RKO (cell line): ENCODE results near the gene TNRC6C.

Experiments used
- DNase-seq: peaks from one replicate; pipeline ENCODE4 v3.0.0-alpha.2; 2016; ENCODE audit warnings: low spot score

TNRC6C gene

DNA sequence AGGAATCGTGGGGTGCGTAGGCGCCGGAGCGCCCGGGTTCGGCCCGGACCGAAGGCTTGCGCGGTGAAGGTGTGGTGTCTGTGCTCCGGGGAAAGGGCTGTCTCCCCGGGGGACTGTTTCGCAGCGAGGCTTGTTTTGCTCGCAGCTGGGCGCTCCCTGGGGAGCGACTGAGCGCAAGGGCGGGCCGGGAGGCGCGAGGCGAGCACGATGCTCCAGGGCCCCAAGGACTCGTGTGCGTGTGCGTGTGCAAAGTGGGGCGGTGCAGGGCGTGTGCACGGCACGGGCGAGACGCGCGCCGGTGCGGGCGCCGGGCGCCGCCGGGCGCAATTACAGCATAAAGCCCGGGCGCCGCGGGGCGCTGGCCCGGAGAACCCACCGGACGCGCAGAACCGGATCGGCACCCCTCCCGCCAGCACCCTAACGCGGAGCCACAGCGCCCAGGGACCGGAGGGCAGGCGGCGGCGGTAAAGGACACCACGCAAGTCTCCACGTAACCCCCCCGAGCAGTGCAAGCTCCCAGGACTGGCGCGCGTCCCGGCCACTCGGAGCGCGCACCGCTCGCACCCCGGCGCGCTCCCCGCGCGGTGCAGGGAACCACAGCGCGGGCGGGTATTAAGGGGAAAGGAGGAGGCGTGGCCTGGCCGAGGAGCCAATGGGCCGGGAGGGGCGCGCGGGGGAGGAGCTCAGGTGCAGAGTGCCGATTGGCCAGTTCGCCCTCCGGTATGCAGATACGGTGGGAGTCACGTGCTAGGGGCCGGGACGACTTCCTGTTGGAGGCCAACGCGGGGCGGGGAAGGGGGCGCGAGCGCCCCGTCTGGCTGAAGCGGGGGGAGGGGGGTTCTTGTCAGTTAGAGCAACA is at the start of gene TNRC6C:
TSS of gene TNRC6C (plus strand) at position 847 of the 859 bp plus-strand sequence. CDS start 45,504 bp downstream, outside the sequence.
- DNase-seq = peak; percentile 99

- DNase-seq = no peak
Observed at GRCh38 chr17:77909236-77909635, 49.3 kb upstream of the TNRC6C start.

GRCh38 chr17:77909816-77910215 is 48.7 kb upstream of the TNRC6C start:
- DNase-seq = no peak

DNA sequence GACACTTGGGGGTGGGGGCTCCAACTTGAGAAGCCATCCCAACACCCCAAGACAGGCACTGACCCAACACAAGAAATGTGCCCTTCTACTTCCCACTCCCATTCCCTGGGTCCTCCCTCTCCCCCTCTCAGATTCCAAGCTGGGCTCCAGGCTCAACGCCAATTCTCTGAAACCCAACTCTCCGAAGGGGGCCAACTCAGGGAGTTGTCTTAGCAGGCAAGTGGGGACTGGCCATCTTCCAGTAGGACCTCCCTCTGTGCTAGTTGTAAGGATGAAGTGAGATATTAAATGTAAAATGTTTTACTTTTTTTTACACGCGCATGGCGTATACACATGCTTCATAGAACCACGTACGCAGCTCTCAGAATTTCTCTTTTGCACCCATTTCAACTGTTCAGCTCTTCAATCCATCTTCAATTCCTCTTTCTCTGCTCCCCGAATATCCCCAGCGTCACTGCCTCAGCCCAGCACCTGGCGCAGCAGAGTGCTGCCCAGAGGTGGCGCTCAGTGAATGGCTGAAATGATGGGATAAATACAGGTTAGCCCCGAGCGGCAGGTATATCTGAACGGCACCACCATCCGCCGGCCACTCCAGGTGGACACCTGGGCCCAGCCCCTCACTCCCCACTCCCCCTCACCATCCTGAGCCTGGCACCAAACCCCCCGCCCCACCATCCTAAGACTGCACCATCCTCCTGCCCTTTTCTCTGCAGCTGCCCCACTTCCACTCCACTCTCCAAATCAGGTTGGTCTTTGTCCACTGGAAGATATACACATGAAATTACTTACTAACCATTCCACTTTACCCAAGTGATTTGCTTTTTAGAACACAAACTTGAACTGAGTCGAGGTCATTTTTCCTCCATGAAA is 43.9 kb upstream of the TNRC6C start:
- DNase-seq = no peak

DNA sequence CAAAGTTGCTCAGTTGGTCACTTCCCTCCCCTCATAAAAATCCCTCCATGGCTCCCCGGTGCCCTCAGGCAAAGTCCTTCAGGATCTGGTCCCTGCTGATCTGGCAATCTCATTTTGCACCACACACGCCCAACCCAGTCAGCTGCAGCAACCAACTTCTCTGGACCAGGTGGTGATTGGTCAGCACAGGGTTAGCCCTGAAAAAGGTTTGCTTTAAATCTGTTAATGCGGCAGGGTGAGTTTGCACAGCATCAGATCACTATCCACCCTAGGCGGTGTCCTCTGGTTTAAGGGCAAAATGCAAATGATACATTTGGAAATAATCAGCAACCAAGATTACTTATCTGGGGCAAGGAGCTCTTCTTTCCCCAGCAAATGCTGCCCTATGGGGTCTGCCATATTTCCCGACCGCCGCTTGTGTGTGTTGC is 42.9 kb upstream of the TNRC6C start:
- no peak for DNase-seq

- no peak for DNase-seq
Observed at GRCh38 chr17:77916264-77916663, 42.2 kb upstream of the TNRC6C start.

GRCh38 chr17:77916703-77917481 is 41.6 kb upstream of the TNRC6C start:
- no peak for DNase-seq

GRCh38 chr17:77919276-77919675 is 39.2 kb upstream of the TNRC6C start:
- no peak for DNase-seq

GRCh38 chr17:77923135-77923534 is 35.4 kb upstream of the TNRC6C start:
- DNase-seq = no peak

DNA sequence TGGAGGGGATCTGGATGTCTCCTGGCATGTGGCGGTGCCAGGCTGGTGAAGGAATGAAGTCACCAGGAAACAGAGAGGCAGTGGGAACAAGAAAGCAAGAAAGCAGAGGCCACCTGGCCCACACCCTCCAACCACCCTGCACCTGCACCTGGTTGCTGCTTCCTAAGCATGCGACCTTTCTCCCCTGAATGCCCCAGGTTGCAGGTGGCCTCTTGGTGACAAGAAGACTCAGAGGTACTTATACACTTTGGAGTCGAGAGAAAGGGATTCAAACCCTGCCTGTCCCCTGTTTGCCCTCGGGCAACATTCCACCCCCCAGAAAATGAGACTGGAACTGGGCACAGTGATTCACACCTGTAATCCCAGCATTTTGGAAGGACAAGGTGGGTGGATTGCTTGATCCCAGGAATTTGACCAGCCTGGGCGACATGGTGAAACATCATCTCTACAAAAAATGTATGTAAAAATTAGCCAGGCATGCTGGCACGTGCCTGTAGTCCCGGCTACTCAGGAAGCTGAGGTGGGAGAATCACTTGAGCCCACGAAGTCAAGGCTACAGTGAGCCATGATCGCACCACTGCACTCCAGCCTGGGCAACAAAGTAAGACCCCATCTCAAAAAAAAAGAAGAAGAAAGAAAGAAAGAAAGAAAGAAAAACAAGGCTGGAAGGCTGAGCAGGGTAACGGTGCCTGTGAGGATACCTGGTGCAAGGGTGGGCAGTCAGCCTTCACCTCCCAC is 34.6 kb upstream of the TNRC6C start:
- DNase-seq = no peak

DNA sequence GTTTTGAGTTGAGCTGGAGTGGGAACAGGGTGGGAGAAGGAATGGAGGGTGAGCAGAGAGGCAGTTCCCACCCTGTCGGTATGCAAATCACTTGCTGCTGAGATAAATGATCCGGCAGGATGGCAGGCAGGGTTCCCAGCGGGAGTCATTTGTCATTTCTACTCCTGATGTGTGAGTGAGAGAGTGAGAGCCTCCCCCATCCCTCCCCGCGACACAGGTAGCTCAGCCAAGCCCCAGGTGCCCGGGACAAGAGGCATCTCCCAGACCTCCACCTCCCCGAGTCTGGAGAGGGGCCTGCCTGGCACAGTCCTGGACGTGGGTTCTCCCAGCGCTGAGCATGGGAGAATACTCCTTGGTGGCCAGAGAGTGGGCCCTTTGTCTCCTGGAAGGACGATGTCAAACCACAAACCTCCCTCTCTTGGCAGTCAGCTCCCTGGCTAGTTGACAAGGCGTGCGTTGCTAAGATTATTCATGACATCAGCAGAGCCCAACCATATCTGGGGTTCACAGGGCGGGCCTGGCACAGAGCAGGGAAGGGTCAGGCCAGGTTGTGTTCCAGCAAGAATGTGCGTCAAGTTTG is 33.7 kb upstream of the TNRC6C start:
- no peak for DNase-seq

DNA sequence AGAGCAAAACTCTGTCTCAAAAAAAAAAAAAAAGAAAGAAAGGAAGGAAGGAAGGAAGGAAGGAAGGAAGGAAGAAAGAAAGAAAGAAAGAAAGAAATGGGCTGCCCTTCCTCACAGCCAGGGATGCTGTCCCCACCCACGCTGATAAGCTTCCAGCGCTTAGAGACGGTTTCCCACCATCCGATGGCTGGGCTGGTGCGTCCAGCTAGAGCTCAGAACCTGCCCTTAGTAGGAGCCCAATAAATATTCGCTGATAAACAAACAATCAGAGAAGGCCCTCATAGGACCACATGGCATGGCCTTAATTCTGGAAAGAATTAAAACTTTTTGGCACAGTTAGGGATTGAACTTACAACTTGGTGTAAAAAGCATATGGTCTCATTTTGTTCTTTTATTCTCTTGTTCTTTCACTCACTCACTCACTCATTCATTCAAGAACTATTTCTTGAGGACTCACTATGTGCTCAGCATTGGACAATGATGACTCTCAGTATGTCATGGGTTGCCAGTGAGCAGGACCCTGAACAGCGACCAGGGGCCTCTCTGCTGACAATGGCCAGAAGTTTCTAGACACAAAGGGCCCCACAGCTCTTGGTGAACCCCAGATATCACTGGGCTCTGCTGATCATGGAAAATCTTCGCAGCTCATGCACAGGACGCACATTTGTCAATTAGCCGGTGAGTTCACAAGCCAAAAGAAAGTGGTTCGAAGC is 32.5 kb upstream of the TNRC6C start:
- no peak for DNase-seq

- DNase-seq = no peak
Observed at GRCh38 chr17:77926981-77927380, 31.5 kb upstream of the TNRC6C start.

GRCh38 chr17:77927777-77928518 is 30.6 kb upstream of the TNRC6C start:
- no peak for DNase-seq

GRCh38 chr17:77928519-77929179 is 29.9 kb upstream of the TNRC6C start:
- no peak for DNase-seq

DNA sequence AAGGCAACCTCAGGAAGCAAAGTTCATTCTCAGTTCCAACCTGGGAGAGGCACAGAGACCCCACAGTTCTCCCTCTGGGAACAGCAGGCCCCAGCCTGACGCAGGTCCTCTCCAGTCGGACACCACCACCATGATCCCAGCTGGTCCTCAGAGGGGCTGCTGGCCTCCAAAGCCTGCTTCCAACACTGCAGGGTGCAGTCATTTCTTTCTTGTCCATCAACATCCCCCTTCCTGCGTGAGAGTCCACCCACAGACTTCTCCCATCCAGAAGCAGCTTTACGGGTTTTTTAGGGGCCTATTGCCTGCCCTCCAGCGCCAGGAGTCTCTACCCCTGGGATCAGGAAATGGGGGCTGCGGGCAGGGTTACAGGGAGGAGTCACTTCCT is 29.3 kb upstream of the TNRC6C start:
- DNase-seq = no peak

DNA sequence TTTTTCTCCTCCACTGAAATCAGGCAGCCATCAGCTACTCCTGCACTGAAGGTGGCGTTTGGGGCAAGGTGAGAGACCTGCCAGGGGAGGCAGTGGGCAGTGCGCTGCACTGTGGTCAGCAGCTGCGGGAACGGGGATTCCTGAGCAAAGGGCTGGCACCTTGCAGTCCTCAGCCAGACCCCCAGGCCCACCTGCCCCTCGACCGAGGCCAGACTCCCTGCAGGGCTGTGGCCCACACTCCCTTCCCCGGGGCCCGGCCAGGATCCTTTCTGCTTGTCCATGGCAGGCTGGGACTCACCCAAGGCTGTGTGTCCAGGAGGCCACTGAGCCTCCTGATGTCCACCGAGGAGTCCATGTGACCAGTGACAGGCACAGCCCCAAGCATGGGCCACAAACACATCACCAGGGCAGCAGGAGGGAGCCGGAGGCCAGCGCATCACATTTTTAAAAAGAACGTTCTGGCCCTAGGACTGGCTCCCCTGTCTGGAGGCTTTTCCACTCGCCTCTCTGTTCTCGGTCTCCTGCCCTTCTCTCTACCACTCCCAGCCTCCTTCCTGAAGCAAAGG is 28.5 kb upstream of the TNRC6C start:
- no peak for DNase-seq

DNA sequence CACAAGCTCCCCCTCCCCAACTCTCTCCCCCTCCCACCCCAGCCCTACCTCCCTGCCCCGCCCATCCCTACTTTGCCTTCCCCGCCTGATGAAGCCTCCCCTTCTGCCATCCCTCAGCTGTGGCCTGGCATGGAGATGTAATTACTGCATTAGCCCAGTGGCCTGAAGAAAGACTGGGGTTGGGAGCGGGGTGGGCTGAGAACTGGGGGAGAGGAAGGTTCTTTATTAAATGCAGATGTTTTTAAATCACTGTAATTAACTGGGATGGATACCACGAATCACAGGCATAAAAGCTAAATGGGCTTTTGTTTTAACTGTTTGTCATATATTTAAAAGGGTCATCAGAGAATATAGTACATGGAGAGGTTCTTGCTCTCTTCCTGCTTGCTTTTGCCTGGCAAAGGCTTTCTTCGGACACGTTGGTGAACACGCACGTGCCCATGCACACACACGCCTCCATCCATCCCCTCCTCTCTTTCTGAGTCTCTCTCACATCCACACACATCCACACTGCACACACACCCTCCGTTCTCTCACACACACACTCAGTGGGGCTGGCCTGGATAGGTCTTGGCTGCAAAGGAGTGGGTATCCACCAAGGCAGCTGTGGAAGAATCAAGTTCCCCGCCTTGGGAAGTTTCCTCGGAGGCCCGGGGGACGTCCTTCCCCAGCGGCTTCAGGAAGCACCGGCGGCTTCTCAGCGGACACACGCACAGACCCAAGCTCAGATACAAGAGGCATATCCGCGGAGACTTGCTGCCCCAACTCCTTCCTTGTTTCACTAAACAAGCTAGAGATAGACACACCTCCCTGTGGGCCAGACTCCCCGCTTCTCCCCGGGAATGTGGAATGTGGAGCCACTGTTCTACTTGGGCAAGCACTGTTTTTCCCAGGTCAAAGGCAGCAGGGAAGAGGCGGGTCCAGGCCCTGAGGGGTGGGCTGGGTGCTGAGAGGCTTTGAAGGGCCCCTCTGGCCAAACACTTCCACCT is 27.4 kb upstream of the TNRC6C start:
- no peak for DNase-seq
